GM12878 (cell line): ENCODE measurements around the gene EHF. TPM values are rescaled to one million over a fixed set of nuclear protein-coding genes. Genes with fewer than 3 reads are reported as not detected.

Experiments used
- ATAC-seq: fragments of 200-7000 bp; cut with Tn5 transposase; 3 replicates; pipeline ENCODE4 v1.9.1; 2020; ENCODE audit warnings: mild to moderate bottlenecking, moderate library complexity
- BruUV-seq: library from RNA; stranded (reverse); fragments of 400-500 nt; replicated peaks from 2 replicates; lab custom pipeline; 2021; lab: Mats Ljungman, UMichigan
- CTCF ChIA-PET: fragments of 300-600 bp; sonication (Branson Sonifier 250); formaldehyde crosslinking; extraction: SDS; loops from one replicate; lab custom pipeline; 2021; ENCODE audit warnings: inconsistent platforms; lab: Yijun Ruan, JAX
- POLR2A ChIA-PET: fragments of 350-600 bp; formaldehyde crosslinking; extraction: SDS; loops from one replicate; lab custom pipeline; 2021; ENCODE audit warnings: inconsistent platforms; lab: Charles Lee
- RAD21 ChIA-PET: fragments of 300-600 bp; sonication (Branson Sonifier 250); formaldehyde crosslinking; loops from one replicate; lab custom pipeline; 2023; ENCODE audit warnings: antibody characterized with exemption; ENCODE audit not compliant: unreplicated experiment; lab: Charles Lee
- SMC1A ChIA-PET: fragments of 300-600 bp; sonication (Branson Sonifier 250); formaldehyde crosslinking; loops from one replicate; lab custom pipeline; 2023; ENCODE audit not compliant: unreplicated experiment, uncharacterized antibody; lab: Charles Lee
- DNase-seq: peaks from one replicate; pipeline ENCODE4 v3.0.0-alpha.2; 2011; ENCODE audit warnings: low read depth, low spot score
- FAIRE-seq: peaks from 3 replicates; lab custom pipeline; 2011; peaks lifted over from hg19 to GRCh38; lab: Jason Lieb, UNC
- H2AFZ ChIP-seq: 2 replicates; pipeline ENCODE4 v1.6.0; 2011; ENCODE audit warnings: low read depth, low read length, control low read depth; ENCODE audit not compliant: control insufficient read depth
- H3K27ac ChIP-seq: 2 replicates; pipeline ENCODE4 v1.5.1; 2011; ENCODE audit warnings: control low read depth; ENCODE audit not compliant: control insufficient read depth, insufficient read depth
- H3K27me3 ChIP-seq, 2 experiments: replicated peaks in 1 of 2; 2 replicates each; pipeline versions ENCODE4 v1.6.0 to v1.6.1; 2011; ENCODE audit warnings: low read length in 1 of 2; ENCODE audit not compliant: control insufficient read depth in 2 of 2, insufficient read depth in 2 of 2
- H3K36me3 ChIP-seq, 2 experiments: 2 replicates each; pipeline ENCODE4 v1.5.1; 2011; ENCODE audit warnings: low read length in 1 of 2; ENCODE audit not compliant: control insufficient read depth in 2 of 2, insufficient read depth in 2 of 2
- H3K4me1 ChIP-seq: 2 replicates; pipeline ENCODE4 v1.6.1; 2011; ENCODE audit warnings: mild to moderate bottlenecking, low read length, moderate library complexity, mixed read lengths; ENCODE audit not compliant: control insufficient read depth, insufficient read depth
- H3K4me2 ChIP-seq: 2 replicates; pipeline ENCODE4 v1.6.0; 2011; ENCODE audit warnings: control low read depth; ENCODE audit not compliant: control insufficient read depth, insufficient read depth
- H3K4me3 ChIP-seq: fragments of 200-600 bp; sonication (generic); 2 replicates; pipeline ENCODE4 v1.5.1; 2016
- H3K79me2 ChIP-seq: 2 replicates; pipeline ENCODE4 v1.6.0; 2011; ENCODE audit warnings: low read length; ENCODE audit not compliant: control insufficient read depth, insufficient read depth
- H3K9ac ChIP-seq: 2 replicates; pipeline ENCODE4 v1.8.0; 2011; ENCODE audit warnings: low read length, control low read depth, mixed read lengths; ENCODE audit not compliant: control insufficient read depth, insufficient read depth
- H3K9me3 ChIP-seq: replicated peaks from 3 replicates; pipeline ENCODE4 v1.5.1; 2011; ENCODE audit warnings: mild to moderate bottlenecking, low read length; ENCODE audit not compliant: control insufficient read depth, insufficient read depth
- H4K20me1 ChIP-seq: 2 replicates; pipeline ENCODE4 v1.6.0; 2011; ENCODE audit not compliant: control insufficient read depth, insufficient read depth
- EGR1 ChIP-seq, 2 experiments: IDR thresholded peaks; 1 replicate in 1 of 2; 2 replicates in 1 of 2; pipeline ENCODE4 v1.6.1; 2011 to 2012; ENCODE audit warnings: low read depth in 2 of 2, low read length in 2 of 2, borderline replicate concordance in 1 of 2, mild to moderate bottlenecking in 1 of 2, moderate library complexity in 1 of 2
- FOXK2 ChIP-seq: fragments of 450-650 bp; IDR thresholded peaks from 2 replicates; pipeline ENCODE4 v1.6.1; 2017; ENCODE audit warnings: mild to moderate bottlenecking, moderate library complexity
- RBBP5 ChIP-seq: fragments of 200-600 bp; sonication (generic); conservative IDR thresholded peaks from 2 replicates; pipeline ENCODE4 v1.6.1; 2016
- ZNF24 ChIP-seq: fragments of 450-650 bp; IDR thresholded peaks from 2 replicates; pipeline ENCODE4 v1.6.1; 2017; ENCODE audit warnings: antibody characterized with exemption, mild to moderate bottlenecking
- WGBS: methylation state at CpG from one replicate; pipeline ENCODE4 v1.1.6; 2016; ENCODE audit warnings: low lambda C conversion rate; ENCODE audit not compliant: insufficient replicate concordance, insufficient coverage; ENCODE audit errors: missing lambda C conversion rate; 5-methylcytosine and 5-hydroxymethylcytosine counted together
- in situ Hi-C: fragments of 300-500 bp; cut with MboI; formaldehyde crosslinking; loops from 9 replicates; pipeline ENCODE4 v1.14.3; 2018; ENCODE audit warnings: mixed read lengths
- intact Hi-C: fragments of 100-400 bp; cut with micrococcal nuclease; formaldehyde crosslinking; loops from one replicate; pipeline ENCODE4 v1.14.2; 2022; ENCODE audit not compliant: unreplicated experiment
- polyA plus RNA-seq, 11 experiments: library from polyadenylated mRNA; depleted of rRNA in 4 of 11; unstranded in 6 of 11; stranded (reverse) in 5 of 11; fragments of >200 nt; fragmentation: Nextera tagmentation in 4 of 11; fragmentation: Illumina TruSeq in 1 of 11; extraction: Ambion mirVana in 4 of 11; extraction: Trizol in 1 of 11; gene quantifications; 1 replicate in 1 of 11; 2 replicates in 10 of 11; pipeline versions ENCODE4 v1.2.1 to v1.2.3, GENCODE V29; 2011 to 2016; ENCODE audit warnings: inconsistent platforms in 2 of 11, missing spikeins in 2 of 11, low read depth in 1 of 11
- total RNA-seq, 4 experiments: library from RNA; depleted of rRNA in 3 of 4; stranded (reverse); fragments of >200 nt in 3 of 4; fragmentation: Illumina TruSeq in 1 of 4; extraction: Trizol in 1 of 4; gene quantifications; 2 replicates each; pipeline versions ENCODE4 v1.2.1 to v1.2.3, GENCODE V29; 2013 to 2021
- TF ChIP-seq, protein P1 (sequence below): IDR thresholded peaks from 2 replicates; pipeline ENCODE4 v1.6.1; 2011; ENCODE audit warnings: low read depth, low read length, improper control_type of control experiment, borderline replicate concordance
- TF ChIP-seq, protein P2 (sequence below): IDR thresholded peaks from 2 replicates; pipeline ENCODE4 v1.6.1; 2011; ENCODE audit warnings: borderline replicate concordance, low read depth, mild to moderate bottlenecking, moderate library complexity, low read length; ENCODE audit not compliant: insufficient read depth, poor library complexity, severe bottlenecking

EHF gene
- total and polyA plus RNA-seq, 10 of the 15 experiments (the other 5 are each of a cell fraction or from before 2014, with no cell fraction given) = 0.04 to 0.33 (median 0.06) TPM; not detected in 6

DNA sequence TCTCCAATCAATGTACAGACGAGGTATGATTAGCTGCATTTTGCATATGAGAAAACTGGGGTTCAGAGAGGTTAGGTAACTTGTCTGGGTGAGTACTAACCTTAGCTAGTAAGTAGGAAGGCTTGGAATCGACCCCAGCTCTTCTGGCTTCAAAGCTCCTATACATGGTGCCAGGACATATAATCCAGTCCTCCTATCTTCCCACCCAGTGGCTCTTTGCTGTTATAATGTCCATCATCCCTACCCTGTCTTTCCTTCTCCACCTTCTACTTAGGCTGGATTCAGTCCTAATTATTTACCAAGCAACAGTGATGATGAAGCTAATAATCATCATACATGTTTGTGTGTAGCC, 20.0 kb downstream of the EHF start:
- DNase-seq = no peak
- Histone ChIP-seq H4K20me1 (no peaks in the 10 kb centered on the region), H3K4me1 (no peaks in the 10 kb centered on the region), H3K4me2 (no peak overlapping the region), H2AFZ (no peak overlapping the region), H3K4me3 (no peak overlapping the region), H3K27me3 (peaks cover 0 to 14% of the 10 kb centered on the region in 2 experiments; a peak in 2 of 4 replicates), H3K79me2 (no peaks in the 10 kb centered on the region), H3K9me3 (no peaks in the 10 kb centered on the region), H3K9ac (no peak overlapping the region), H3K27ac (no peak overlapping the region), H3K36me3 (no peaks in the 10 kb centered on the region)
- SMC1A ChIA-PET = interaction anchor here (1.1 kb wide), 1 partner anchor 11 kb away, joined by 3 read pairs; no protein-coding TSS in a partner anchor
- TF ChIP-seq FOXK2 = no peak
- TF ChIP-seq RBBP5 = no peak
- TF ChIP-seq, protein P1, sequence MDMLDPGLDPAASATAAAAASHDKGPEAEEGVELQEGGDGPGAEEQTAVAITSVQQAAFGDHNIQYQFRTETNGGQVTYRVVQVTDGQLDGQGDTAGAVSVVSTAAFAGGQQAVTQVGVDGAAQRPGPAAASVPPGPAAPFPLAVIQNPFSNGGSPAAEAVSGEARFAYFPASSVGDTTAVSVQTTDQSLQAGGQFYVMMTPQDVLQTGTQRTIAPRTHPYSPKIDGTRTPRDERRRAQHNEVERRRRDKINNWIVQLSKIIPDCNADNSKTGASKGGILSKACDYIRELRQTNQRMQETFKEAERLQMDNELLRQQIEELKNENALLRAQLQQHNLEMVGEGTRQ = no peak
- TF ChIP-seq, protein P2, sequence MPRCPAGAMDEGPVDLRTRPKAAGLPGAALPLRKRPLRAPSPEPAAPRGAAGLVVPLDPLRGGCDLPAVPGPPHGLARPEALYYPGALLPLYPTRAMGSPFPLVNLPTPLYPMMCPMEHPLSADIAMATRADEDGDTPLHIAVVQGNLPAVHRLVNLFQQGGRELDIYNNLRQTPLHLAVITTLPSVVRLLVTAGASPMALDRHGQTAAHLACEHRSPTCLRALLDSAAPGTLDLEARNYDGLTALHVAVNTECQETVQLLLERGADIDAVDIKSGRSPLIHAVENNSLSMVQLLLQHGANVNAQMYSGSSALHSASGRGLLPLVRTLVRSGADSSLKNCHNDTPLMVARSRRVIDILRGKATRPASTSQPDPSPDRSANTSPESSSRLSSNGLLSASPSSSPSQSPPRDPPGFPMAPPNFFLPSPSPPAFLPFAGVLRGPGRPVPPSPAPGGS = no peak
- no peak for TF ChIP-seq ZNF24
- no peak for TF ChIP-seq EGR1 (IDR thresholded peaks at IDR 0.05; ENCODE audit: borderline replicate concordance in 1 of 2, low read depth in 2 of 2, low read length in 2 of 2)
- intact Hi-C loops = no loop called here
- no peak for FAIRE-seq
- no peak for ATAC-seq
- BruUV-seq = no TSS peak
- CTCF ChIA-PET = interaction anchor here (1.0 kb wide), 1 partner anchor 833 kb away, joined by 3 read pairs; no protein-coding TSS in a partner anchor
- RAD21 ChIA-PET = no interaction called here
- POLR2A ChIA-PET = no interaction called here
- in situ Hi-C loops = no loop called here
- 0% methylated on average over 2 of the region's 2 CpGs for WGBS
